ENCODE results near the gene OTOF.

OTOF gene

GRCh38 chr2:26412091-26412673 is 65.7 kb downstream of the OTOF start:
- DNase-seq (ENCODE audit: low read depth in 2 of 2): no peak

GRCh38 chr2:26411419-26411818 is 66.5 kb downstream of the OTOF start:
- DNase-seq (ENCODE audit: low read depth in 2 of 2): no peak

- no peak for DNase-seq (ENCODE audit: low read depth in 2 of 2)
Measured at GRCh38 chr2:26410764-26411243, 67.1 kb downstream of the OTOF start.

GRCh38 chr2:26409785-26410184 is 68.1 kb downstream of the OTOF start:
- DNase-seq (ENCODE audit: low read depth in 2 of 2): no peak

GRCh38 chr2:26407526-26407925 is 70.4 kb downstream of the OTOF start:
- DNase-seq (ENCODE audit: low read depth in 2 of 2): no peak

Data from stimulated activated CD4-positive, alpha-beta T cell treated with anti-CD3 and anti-CD28 coated beads, Interleukin-12 subunit alpha, Interleukin-12 subunit beta, amount 100 ng/mL, for 24 hours (primary cell).